ENCODE measurements around the gene ASPRV1. TPM values are rescaled to one million over a fixed set of nuclear protein-coding genes. Genes with fewer than 3 reads are reported as not detected.

Gene ASPRV1
- total and polyA plus RNA-seq, 2 donors (not counting 3 experiments of a cell fraction or from before 2014, with no cell fraction given) = 0.15 to 0.22 TPM

GRCh38 chr2:69950241-69950640, 11.2 kb downstream of the ASPRV1 start:
- peaks cover 21% of the 10 kb centered on the region for H3K4me1 ChIP-seq (ENCODE audit: control insufficient read depth, extremely low read depth, insufficient read depth, low read length)
- FAIRE-seq (no peak), DNase-seq (ENCODE audit: low read depth, low spot score) (no peak)
- H4K20me1 ChIP-seq (replicated peaks; ENCODE audit: control insufficient read depth, extremely low read depth, insufficient read depth, low read length) = no peaks in the 10 kb centered on the region
- no peaks in the 10 kb centered on the region for H3K79me2 ChIP-seq (ENCODE audit: control insufficient read depth, insufficient read depth, low read length)
- H3K4me3 ChIP-seq (replicated peaks in 1 of 3; ENCODE audit: insufficient read depth in 1 of 3, low read depth in 1 of 3, low read length in 3 of 3) = no peak overlapping the region
- H3K9me1 ChIP-seq (replicated peaks; ENCODE audit: control insufficient read depth, extremely low read depth, insufficient read depth, low read length) = no peaks in the 10 kb centered on the region
- no peak overlapping the region for H2AFZ ChIP-seq (ENCODE audit: low read depth, low read length)
- no TSS peak for BruUV-seq (replicated peaks)
- intact Hi-C loops (cut with micrococcal nuclease) = no loop called here
- no peaks in the 10 kb centered on the region for H3K9me3 ChIP-seq (replicated peaks; ENCODE audit: control insufficient read depth, insufficient read depth, low read length)
- no peak for TF ChIP-seq POLR2A (IDR thresholded peaks at IDR 0.05; ENCODE audit: low read depth, low read length)
- TF ChIP-seq GATA2 (IDR thresholded peaks at IDR 0.05; ENCODE audit: insufficient read depth, insufficient read length, low read depth, low read length) = no peak
- TF ChIP-seq FOS (IDR thresholded peaks at IDR 0.05; ENCODE audit: borderline replicate concordance, insufficient read depth, low read length) = no peak
- no peak for TF ChIP-seq EZH2 (IDR thresholded peaks at IDR 0.05; ENCODE audit: borderline replicate concordance, low read depth, low read length, severe bottlenecking)
- TF ChIP-seq POLR2AphosphoS5 (IDR thresholded peaks at IDR 0.05; ENCODE audit: insufficient read depth, low read depth, low read length) = no peak
- no peak for TF ChIP-seq CTCF (IDR thresholded peaks at IDR 0.05; ENCODE audit: extremely low read depth in 1 of 2, insufficient read depth in 1 of 2, low read depth in 1 of 2, low read length in 2 of 2)
- TF ChIP-seq MYC (IDR thresholded peaks at IDR 0.05; ENCODE audit: low read depth, low read length) = no peak
- TF ChIP-seq JUN (IDR thresholded peaks at IDR 0.05; ENCODE audit: borderline replicate concordance, insufficient read depth, insufficient read length, low read depth) = no peak
- TF ChIP-seq MAX (IDR thresholded peaks at IDR 0.05; ENCODE audit: insufficient read depth, insufficient read length) = no peak
- peaks cover 0 to 3% of the 10 kb centered on the region in 2 experiments for H3K27me3 ChIP-seq (ENCODE audit: control insufficient read depth in 2 of 2, insufficient read depth in 2 of 2, low read length in 2 of 2)
- CTCF ChIA-PET = no interaction called here
- no peak overlapping the region for H3K9ac ChIP-seq (replicated peaks; ENCODE audit: extremely low read depth, insufficient read depth, low read length)
- POLR2A ChIA-PET = no interaction called here
- dilution Hi-C loops (cut with MboI; ENCODE audit: extremely low pct_ligation_motif_present, low sequenced_read_pairs) = no loop called here
- no peak overlapping the region for H3K4me2 ChIP-seq (ENCODE audit: insufficient read depth, low read length)
- H3K36me3 ChIP-seq (ENCODE audit: control insufficient read depth in 2 of 2, extremely low read depth in 1 of 2, insufficient read depth in 2 of 2, low read length in 2 of 2) = no peaks in the 10 kb centered on the region
- no peak overlapping the region for H3K27ac ChIP-seq (ENCODE audit: insufficient read depth, low read depth, low read length)

All from endothelial cell of umbilical vein (primary cell).